Epidermal melanocyte (primary cell): ENCODE measurements around the gene IL23R.
"Not testable (repeated sequence)": the region's sequence is repeated elsewhere in the genome, so short reads cannot be mapped to it uniquely, and the experiment has no call there.

ENCODE experiments used
- DNase-seq: peaks from one replicate; pipeline ENCODE4 v3.0.0; 2011; ENCODE audit warnings: low spot score; ENCODE audit not compliant: insufficient read length

Gene IL23R

GRCh38 chr1:67166196-67166595, at the start of gene IL23R:
TSS of gene IL23R (plus strand) at chr1:67166454. CDS start at chr1:67168121, 1,667 bp downstream.
- no peak for DNase-seq

- DNase-seq: no peak
Observed at GRCh38 chr1:67118191-67118590, 48.1 kb upstream of the IL23R start.

- DNase-seq: no peak
Observed at GRCh38 chr1:67118646-67119045, 47.6 kb upstream of the IL23R start.

GRCh38 chr1:67120855-67121619, 45.2 kb upstream of the IL23R start:
- no peak for DNase-seq

GRCh38 chr1:67124455-67124854, 41.8 kb upstream of the IL23R start:
- DNase-seq: no peak

- no peak for DNase-seq
Observed at GRCh38 chr1:67126111-67126746, 40.0 kb upstream of the IL23R start.

- DNase-seq: no peak
Observed at GRCh38 chr1:67126974-67127373, 39.3 kb upstream of the IL23R start.

GRCh38 chr1:67130673-67131072, 35.6 kb upstream of the IL23R start:
- no peak for DNase-seq

GRCh38 chr1:67133177-67133576, 33.1 kb upstream of the IL23R start:
- DNase-seq: no peak

GRCh38 chr1:67134695-67135094, 31.6 kb upstream of the IL23R start, which contains the start of gene C1orf141:
TSS of gene C1orf141 (minus strand) at chr1:67134970. CDS start at chr1:67127240, 7,730 bp downstream.
- no peak for DNase-seq

GRCh38 chr1:67135354-67135753, 30.9 kb upstream of the IL23R start:
- no peak for DNase-seq

GRCh38 chr1:67137307-67137753, 28.9 kb upstream of the IL23R start:
- DNase-seq: no peak

GRCh38 chr1:67138813-67139499, 27.3 kb upstream of the IL23R start:
- no peak for DNase-seq

GRCh38 chr1:67140460-67140859, 25.8 kb upstream of the IL23R start:
- DNase-seq: no peak

GRCh38 chr1:67141832-67142231, 24.4 kb upstream of the IL23R start:
- DNase-seq: not testable (repeated sequence)

GRCh38 chr1:67142931-67143330, 23.3 kb upstream of the IL23R start:
- DNase-seq: no peak

- no peak for DNase-seq
Observed at GRCh38 chr1:67143966-67144365, 22.3 kb upstream of the IL23R start.

- no peak for DNase-seq
Observed at GRCh38 chr1:67144696-67145095, 21.6 kb upstream of the IL23R start.

- DNase-seq: no peak
Observed at GRCh38 chr1:67146101-67146500, 20.2 kb upstream of the IL23R start.

- no peak for DNase-seq
Observed at GRCh38 chr1:67146539-67146938, 19.7 kb upstream of the IL23R start.

GRCh38 chr1:67147973-67148372, 18.3 kb upstream of the IL23R start:
- DNase-seq: not testable (repeated sequence)

- no peak for DNase-seq
Observed at GRCh38 chr1:67148516-67149178, 17.6 kb upstream of the IL23R start.
